Left ventricle myocardium superior (tissue), 1 donor: ENCODE data around the gene CD14. TPM values are rescaled to one million over a fixed set of nuclear protein-coding genes. Genes with fewer than 3 reads are reported as not detected.
A peak's percentile ranks its signal among the peaks of the same experiment; 100 is the strongest.
"Not testable (repeated sequence)": the region's sequence is repeated elsewhere in the genome, so short reads cannot be mapped to it uniquely, and the experiment has no call there.

Experiments used
- ATAC-seq: fragments of 200-7000 bp; cut with Tn5 transposase; one replicate; pipeline ENCODE4 v1.9.1; 2020; ENCODE audit warnings: mild to moderate bottlenecking, moderate library complexity
- DNase-seq: peaks from one replicate; pipeline ENCODE4 v3.0.0-alpha.2; 2020
- intact Hi-C: fragments of 100-400 bp; cut with micrococcal nuclease; formaldehyde crosslinking; loops from one replicate; pipeline ENCODE4 v1.11.0; 2022
- total RNA-seq: library from RNA; stranded (reverse); fragmentation: NEBNext Ultra II Directional; extraction: Animal tissue kit (Norgen Biotek cat#: 25700); gene quantifications from one replicate; pipeline ENCODE4 v1.2.1, GENCODE V29; 2021
- donor health status: DM: no; HTN: yes; CAD: no; lungs with severe emphysema.

The CD14 gene
- total RNA-seq, 1 donor from 2014 or later, result 31.0 TPM

GRCh38 chr5:140637371-140638100 lies 4.6 kb upstream of the CD14 start:
- ATAC-seq, result no peak
- DNase-seq, result no peak
- intact Hi-C loops, result loop anchor here (10.0 kb wide), 1 partner anchor 63 kb away; no protein-coding TSS in a partner anchor

- DNase-seq (no peak), ATAC-seq (no peak)
- intact Hi-C loops, result loop anchor here (10.0 kb wide), 1 partner anchor 61 kb away; no protein-coding TSS in a partner anchor
Measured at GRCh38 chr5:140635291-140636257, 2.6 kb upstream of the CD14 start.

- ATAC-seq, result no peak
- intact Hi-C loops, result loop anchor here (10.0 kb wide), 1 partner anchor 59 kb away; no protein-coding TSS in a partner anchor
- DNase-seq, result no peak
Measured at GRCh38 chr5:140634103-140634502, 1.1 kb upstream of the CD14 start.

- ATAC-seq (no peak), DNase-seq (no peak)
- intact Hi-C loops, result loop anchor here (10.0 kb wide), 1 partner anchor 59 kb away; no protein-coding TSS in a partner anchor
Measured at GRCh38 chr5:140633501-140633900, 526 bp upstream of the CD14 start.

GRCh38 chr5:140632366-140633020 lies 482 bp downstream of the CD14 start:
- intact Hi-C loops, result loop anchor here (10.0 kb wide), 1 partner anchor 58 kb away; no protein-coding TSS in a partner anchor
- ATAC-seq (peak; percentile 76), DNase-seq (peak; percentile 74)

GRCh38 chr5:140631831-140632365 lies 1.1 kb downstream of the CD14 start:
- intact Hi-C loops, result loop anchor here (10.0 kb wide), 1 partner anchor 57 kb away; no protein-coding TSS in a partner anchor
- DNase-seq (no peak), ATAC-seq (peak; percentile 58)

GRCh38 chr5:140631036-140631417 lies 1.9 kb downstream of the CD14 start:
- intact Hi-C loops, result loop anchor here (10.0 kb wide), 1 partner anchor 56 kb away; no protein-coding TSS in a partner anchor
- DNase-seq, result no peak
- ATAC-seq, result no peak

- ATAC-seq (no peak), DNase-seq (no peak)
- intact Hi-C loops, result loop anchor here (10.0 kb wide), 1 partner anchor 56 kb away; no protein-coding TSS in a partner anchor
Measured at GRCh38 chr5:140630292-140631035, 2.5 kb downstream of the CD14 start.

- intact Hi-C loops, result no loop called here
- no peak for DNase-seq
- ATAC-seq, result no peak
Measured at GRCh38 chr5:140628711-140629110, 4.3 kb downstream of the CD14 start.

GRCh38 chr5:140627972-140628371 lies 5.0 kb downstream of the CD14 start:
- no peak for DNase-seq
- no peak for ATAC-seq
- intact Hi-C loops, result no loop called here

GRCh38 chr5:140624886-140625285 lies 8.1 kb downstream of the CD14 start:
- DNase-seq, ATAC-seq, intact Hi-C loops: not testable (repeated sequence)

GRCh38 chr5:140623061-140623460 lies 9.9 kb downstream of the CD14 start:
- ATAC-seq, intact Hi-C loops, DNase-seq: not testable (repeated sequence)

GRCh38 chr5:140622301-140622700 lies 10.7 kb downstream of the CD14 start:
- ATAC-seq (peak; percentile 23), DNase-seq (no peak)
- intact Hi-C loops, result no loop called here

- intact Hi-C loops, result no loop called here
- DNase-seq (no peak), ATAC-seq (peak; percentile 35)
Measured at GRCh38 chr5:140611020-140611521, 21.9 kb downstream of the CD14 start.

- ATAC-seq (peak; percentile 76), DNase-seq (peak; percentile 46)
- intact Hi-C loops, result no loop called here
Measured at GRCh38 chr5:140609126-140609525, 23.8 kb downstream of the CD14 start.

GRCh38 chr5:140608722-140609121 lies 24.3 kb downstream of the CD14 start:
- ATAC-seq (no peak), DNase-seq (no peak)
- intact Hi-C loops, result no loop called here

- no peak for ATAC-seq
- intact Hi-C loops, result no loop called here
- DNase-seq, result no peak
Measured at GRCh38 chr5:140607031-140607430, 25.9 kb downstream of the CD14 start.

- intact Hi-C loops, result no loop called here
- ATAC-seq, result no peak
Measured at GRCh38 chr5:140605879-140606278, 27.1 kb downstream of the CD14 start.

More at GRCh38 chr5:140605879-140606278, 27.1 kb downstream of the CD14 start:
- DNase-seq, result no peak
